Endothelial cell of umbilical vein (primary cell): ENCODE data around the gene PTPN14. TPM values are rescaled to one million over a fixed set of nuclear protein-coding genes. Genes with fewer than 3 reads are reported as not detected.

Experiments used
- BruUV-seq: library from RNA; stranded (reverse); fragments of 400-500 nt; replicated peaks from 2 replicates; lab custom pipeline; 2021; lab: Mats Ljungman, UMichigan
- CTCF ChIA-PET: fragments of 300-600, 350-600 bp; sonication (Branson Sonifier 250); formaldehyde crosslinking; loops from one replicate; lab custom pipeline; 2021; ENCODE audit warnings: antibody characterized with exemption, inconsistent platforms; lab: Charles Lee
- POLR2A ChIA-PET: fragments of 300-600, 350-600 bp; sonication (Branson Sonifier 250); formaldehyde crosslinking; loops from one replicate; lab custom pipeline; 2021; ENCODE audit warnings: antibody characterized with exemption, inconsistent platforms; lab: Charles Lee
- DNase-seq: peaks from one replicate; pipeline ENCODE4 v3.0.0-alpha.2; 2011; ENCODE audit warnings: low read depth, low spot score
- FAIRE-seq: peaks from 2 replicates; lab custom pipeline; 2011; peaks lifted over from hg19 to GRCh38; lab: Jason Lieb, UNC
- H2AFZ ChIP-seq: 2 replicates; pipeline ENCODE4 v1.6.0; 2012; ENCODE audit warnings: low read depth, low read length, control low read depth, inconsistent platforms
- H3K27ac ChIP-seq: 2 replicates; pipeline ENCODE4 v1.5.1; 2011; ENCODE audit warnings: low read depth, mild to moderate bottlenecking, control low read depth, low read length, moderate library complexity; ENCODE audit not compliant: insufficient read depth
- H3K27me3 ChIP-seq, 2 experiments: 2 replicates each; pipeline versions ENCODE4 v1.6.0 to v1.6.1; 2011; ENCODE audit warnings: low read length in 2 of 2, mixed read lengths in 1 of 2; ENCODE audit not compliant: control insufficient read depth in 2 of 2, insufficient read depth in 2 of 2
- H3K36me3 ChIP-seq, 2 experiments: 2 replicates in 1 of 2; 3 replicates in 1 of 2; pipeline ENCODE4 v1.5.1; 2011; ENCODE audit warnings: low read length in 2 of 2, mild to moderate bottlenecking in 1 of 2, moderate library complexity in 1 of 2; ENCODE audit not compliant: control insufficient read depth in 2 of 2, insufficient read depth in 2 of 2; ENCODE audit errors: extremely low read depth in 1 of 2
- H3K4me1 ChIP-seq: 3 replicates; pipeline ENCODE4 v1.5.1; 2011; ENCODE audit warnings: mild to moderate bottlenecking, low read length; ENCODE audit not compliant: control insufficient read depth, insufficient read depth; ENCODE audit errors: extremely low read depth
- H3K4me2 ChIP-seq: 2 replicates; pipeline ENCODE4 v1.6.1; 2011; ENCODE audit warnings: low read length, control low read depth, mixed read lengths; ENCODE audit not compliant: insufficient read depth
- H3K4me3 ChIP-seq, 3 experiments: fragments of 200-600 bp in 1 of 3; sonication (generic), shearing (Covaris generic) in 1 of 3; replicated peaks in 1 of 3; 2 replicates each; pipeline ENCODE4 v1.5.1; 2011 to 2016; ENCODE audit warnings: control low read depth in 3 of 3, low read length in 3 of 3, mild to moderate bottlenecking in 2 of 3, inconsistent platforms in 1 of 3, low read depth in 1 of 3, moderate library complexity in 1 of 3; ENCODE audit not compliant: insufficient read depth in 1 of 3
- H3K79me2 ChIP-seq: 2 replicates; pipeline ENCODE4 v1.6.0; 2012; ENCODE audit warnings: low read length, inconsistent platforms; ENCODE audit not compliant: control insufficient read depth, insufficient read depth
- H3K9ac ChIP-seq: replicated peaks from 2 replicates; pipeline ENCODE3; 2011; ENCODE audit warnings: low read length, control low read depth; ENCODE audit not compliant: insufficient read depth; ENCODE audit errors: extremely low read depth
- H3K9me1 ChIP-seq: replicated peaks from 3 replicates; pipeline ENCODE4 v1.6.0; 2011; ENCODE audit warnings: mild to moderate bottlenecking, low read length; ENCODE audit not compliant: control insufficient read depth, insufficient read depth; ENCODE audit errors: extremely low read depth
- H3K9me3 ChIP-seq: replicated peaks from 2 replicates; pipeline ENCODE4 v1.5.1; 2012; ENCODE audit warnings: low read length, inconsistent platforms; ENCODE audit not compliant: control insufficient read depth, insufficient read depth
- H4K20me1 ChIP-seq: replicated peaks from 2 replicates; pipeline ENCODE3; 2011; ENCODE audit warnings: mild to moderate bottlenecking, low read length; ENCODE audit not compliant: control insufficient read depth, insufficient read depth; ENCODE audit errors: extremely low read depth
- CTCF ChIP-seq, 2 donors: IDR thresholded peaks; 1 replicate in 1 of 2; 2 replicates in 1 of 2; pipeline ENCODE4 v1.5.1; 2011; ENCODE audit warnings: low read length in 2 of 2, mild to moderate bottlenecking in 2 of 2, moderate library complexity in 2 of 2, control low read depth in 1 of 2, inconsistent platforms in 1 of 2, low read depth in 1 of 2; ENCODE audit not compliant: insufficient read depth in 1 of 2; ENCODE audit errors: extremely low read depth in 1 of 2
- EZH2 ChIP-seq: IDR thresholded peaks from 2 replicates; pipeline ENCODE4 v1.6.1; 2012; ENCODE audit warnings: borderline replicate concordance, low read depth, mild to moderate bottlenecking, moderate library complexity, low read length, inconsistent platforms; ENCODE audit not compliant: severe bottlenecking
- FOS ChIP-seq: IDR thresholded peaks from 2 replicates; pipeline ENCODE4 v1.6.1; 2011; ENCODE audit warnings: mild to moderate bottlenecking, low read length, moderate library complexity, borderline replicate concordance; ENCODE audit not compliant: insufficient read depth
- GATA2 ChIP-seq: IDR thresholded peaks from 2 replicates; pipeline ENCODE4 v1.7.0; 2011; ENCODE audit warnings: low read depth, mild to moderate bottlenecking, moderate library complexity, mixed read lengths, low read length; ENCODE audit not compliant: insufficient read length, insufficient read depth
- JUN ChIP-seq: IDR thresholded peaks from 2 replicates; pipeline ENCODE4 v1.6.1; 2011; ENCODE audit warnings: borderline replicate concordance, low read depth; ENCODE audit not compliant: insufficient read length, insufficient read depth
- dilution Hi-C: fragments of 300-500 bp; cut with MboI; formaldehyde crosslinking; loops from one replicate; pipeline ENCODE4 v1.15.0; 2019; ENCODE audit warnings: low sequenced_read_pairs; ENCODE audit not compliant: extremely low pct_ligation_motif_present
- intact Hi-C: fragments of 100-400 bp; cut with micrococcal nuclease; formaldehyde crosslinking; loops from one replicate; pipeline ENCODE4 v1.10.0; 2022
- polyA plus RNA-seq, 4 experiments: library from polyadenylated mRNA; depleted of rRNA in 3 of 4; stranded (reverse) in 3 of 4; unstranded in 1 of 4; fragments of >200 nt; gene quantifications; 2 replicates each; pipeline versions ENCODE4 v1.2.1 to v1.2.3, GENCODE V29; 2011 to 2012; ENCODE audit warnings: missing spikeins in 1 of 4
- total RNA-seq: library from RNA; stranded (reverse); gene quantifications from 2 replicates; pipeline ENCODE4 v1.2.3, GENCODE V29; 2021
- TF ChIP-seq, protein P1 (sequence below): IDR thresholded peaks from 2 replicates; pipeline ENCODE4 v1.6.1; 2011; ENCODE audit not compliant: insufficient read depth, insufficient read length

Gene PTPN14
- total and polyA plus RNA-seq, 2 donors (not counting 3 experiments of a cell fraction or from before 2014, with no cell fraction given), result 18.5 to 93.0 TPM

DNA sequence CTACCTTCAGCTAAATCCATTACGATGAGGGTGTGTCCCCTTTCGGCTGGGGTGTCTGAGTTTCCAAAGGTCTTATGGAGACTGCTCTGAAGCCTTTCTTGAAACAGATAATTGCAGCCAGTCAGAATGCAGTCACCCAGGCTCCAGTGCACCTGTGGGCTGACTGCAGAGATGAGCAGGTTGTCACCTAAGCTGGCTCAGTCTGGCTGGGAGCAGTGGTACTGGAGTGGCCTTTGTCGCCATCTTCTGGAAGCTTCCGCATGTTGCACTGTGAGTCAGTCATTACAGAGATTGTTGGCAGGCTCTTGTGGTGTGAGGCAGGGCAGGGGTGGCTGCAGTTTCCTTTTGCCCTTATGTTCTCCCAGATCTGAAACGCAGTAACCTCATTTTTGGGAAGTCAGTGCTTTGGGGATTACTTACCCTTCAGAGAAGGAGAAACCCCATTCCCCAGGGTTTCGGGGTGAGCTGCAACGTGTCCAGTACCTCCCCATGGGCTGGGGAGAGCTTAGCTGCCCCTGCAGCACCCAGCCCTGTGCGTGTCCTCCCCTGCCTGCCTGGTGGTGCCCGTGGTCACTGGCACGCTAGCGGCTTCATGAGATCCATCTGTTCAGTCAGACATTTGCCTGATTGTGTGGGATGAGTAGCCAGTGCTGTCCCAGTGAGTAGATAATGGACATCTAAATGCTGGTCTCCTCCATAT is 222.5 kb downstream of the PTPN14 start:
- Histone ChIP-seq H3K9me1 (no peaks in the 10 kb centered on the region), H3K4me1 (peaks cover 9% of the 10 kb centered on the region), H3K9ac (no peak overlapping the region), H3K4me2 (no peak overlapping the region), H3K4me3 (no peak overlapping the region), H3K79me2 (no peaks in the 10 kb centered on the region), H3K27ac (no peak overlapping the region), H4K20me1 (no peaks in the 10 kb centered on the region), H3K9me3 (no peaks in the 10 kb centered on the region), H3K36me3 (no peaks in the 10 kb centered on the region), H2AFZ (no peak overlapping the region), H3K27me3 (no peaks in the 10 kb centered on the region)
- TF ChIP-seq EZH2, result no peak
- no peak for TF ChIP-seq JUN
- no peak for TF ChIP-seq GATA2
- peak; percentile 84 to 92 for TF ChIP-seq CTCF (IDR thresholded peaks at IDR 0.05; ENCODE audit: extremely low read depth in 1 of 2, insufficient read depth in 1 of 2, low read depth in 1 of 2, low read length in 2 of 2)
- no peak for TF ChIP-seq FOS
- TF ChIP-seq, protein P1, sequence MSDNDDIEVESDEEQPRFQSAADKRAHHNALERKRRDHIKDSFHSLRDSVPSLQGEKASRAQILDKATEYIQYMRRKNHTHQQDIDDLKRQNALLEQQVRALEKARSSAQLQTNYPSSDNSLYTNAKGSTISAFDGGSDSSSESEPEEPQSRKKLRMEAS, result no peak
- FAIRE-seq (peak; percentile 96), DNase-seq (peak; percentile 77)
- intact Hi-C loops (loop anchor here (1.0 to 2.0 kb wide), 7 partner anchors 68 to 1085 kb away; no protein-coding TSS in a partner anchor), dilution Hi-C loops (loop anchor here (25.0 kb wide), 1 partner anchor 258 kb away; no protein-coding TSS in a partner anchor)
- no TSS peak for BruUV-seq
- POLR2A ChIA-PET, result interaction anchor here (1.7 kb wide), 1 partner anchor 115 kb away, joined by 8 read pairs; no protein-coding TSS in a partner anchor
- CTCF ChIA-PET, result interaction anchor here (0.7 to 11.6 kb wide), 42 partner anchors 13 to 1207 kb away, joined by 3 to 671 read pairs (median 6); partner anchors contain the start of gene PROX1
